NCI-H82 treated with DMSO at 0.1 percent for 48 hours (cell line): Measurements from ENCODE around the gene FGF1.

Experiments
- DNase-seq: peaks from one replicate; lab custom pipeline; 2025; ENCODE audit not compliant: unreplicated experiment; lab: John Stamatoyannopoulos, UW

The FGF1 gene

DNA sequence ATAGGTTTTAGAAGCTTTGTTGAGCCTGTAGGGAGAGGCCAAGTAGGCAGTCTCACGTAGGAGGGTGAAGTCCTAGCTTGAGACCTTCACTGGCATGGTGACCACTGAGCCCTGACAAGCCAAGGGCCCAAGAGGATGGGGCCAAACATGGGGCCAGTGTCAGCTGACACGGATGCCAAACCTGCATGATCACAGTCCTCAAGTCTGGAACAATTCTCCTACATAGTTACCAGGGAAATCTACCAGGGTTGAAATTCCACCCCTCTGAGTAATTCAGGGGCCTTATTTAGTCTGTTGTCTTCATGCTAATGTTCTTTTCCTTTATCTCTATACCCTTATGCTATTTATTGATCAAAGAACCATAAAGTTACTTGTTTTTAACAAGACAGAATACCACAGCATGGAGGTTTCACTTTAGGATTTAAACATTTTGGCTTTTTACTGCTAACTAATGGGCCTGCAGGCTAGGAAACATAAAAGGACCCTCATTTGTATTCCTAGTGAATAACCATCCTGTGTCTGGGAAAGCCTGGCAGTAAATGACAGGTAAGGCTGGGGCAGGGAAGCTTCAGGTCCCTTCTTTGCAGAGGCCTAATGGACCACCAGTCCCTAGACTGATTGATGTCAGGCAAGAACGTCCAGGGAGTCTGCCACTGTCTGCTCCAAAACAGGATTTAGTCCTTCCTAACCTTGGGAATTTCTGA is 140.8 kb downstream of the FGF1 start:
- no peak for DNase-seq

GRCh38 chr5:142544071-142544753 is 141.7 kb downstream of the FGF1 start:
- no peak for DNase-seq

- DNase-seq, result no peak
Observed at GRCh38 chr5:142542906-142543305, 143.0 kb downstream of the FGF1 start.
